HG02678 (cell line): ENCODE results near the gene KNDC1.
"Not testable (repeated sequence)": the region's sequence is repeated elsewhere in the genome, so short reads cannot be mapped to it uniquely, and the experiment has no call there.

Experiments
- ATAC-seq: cut with Tn5 transposase; IDR thresholded peaks from one replicate; pipeline ENCODE4 v1.9.1; 2021; ENCODE audit warnings: mild to moderate bottlenecking, moderate library complexity; ENCODE audit not compliant: unreplicated experiment

KNDC1 gene

DNA sequence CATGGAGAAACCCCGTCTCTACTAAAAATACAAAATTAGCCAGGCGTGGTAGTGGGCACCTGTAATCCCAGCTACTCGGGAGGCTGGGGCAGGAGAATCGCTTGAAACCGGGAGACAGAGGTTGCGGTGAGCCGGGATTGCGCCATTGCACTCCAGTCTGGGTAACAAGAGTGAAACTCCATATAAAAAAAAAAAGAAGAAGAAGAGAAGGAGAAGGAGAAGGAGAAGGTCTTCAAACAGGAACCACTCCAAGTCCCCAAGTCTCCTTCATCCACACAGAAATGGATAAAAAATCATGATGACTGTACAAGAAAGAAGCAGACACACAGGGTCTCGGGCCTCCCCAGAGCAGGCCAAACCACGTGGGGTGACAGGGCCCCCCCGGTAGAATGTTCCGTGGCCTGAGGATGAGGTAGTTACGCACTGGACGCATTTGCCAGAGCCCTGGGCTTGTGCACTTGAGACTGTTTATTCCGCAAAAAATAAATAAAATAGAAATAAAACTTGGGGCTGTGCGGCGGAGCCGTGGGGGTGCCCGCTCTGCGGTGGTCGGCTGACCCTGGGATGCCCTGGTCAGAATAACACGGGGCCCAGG, 93.4 kb downstream of the KNDC1 start:
- ATAC-seq, result no peak

DNA sequence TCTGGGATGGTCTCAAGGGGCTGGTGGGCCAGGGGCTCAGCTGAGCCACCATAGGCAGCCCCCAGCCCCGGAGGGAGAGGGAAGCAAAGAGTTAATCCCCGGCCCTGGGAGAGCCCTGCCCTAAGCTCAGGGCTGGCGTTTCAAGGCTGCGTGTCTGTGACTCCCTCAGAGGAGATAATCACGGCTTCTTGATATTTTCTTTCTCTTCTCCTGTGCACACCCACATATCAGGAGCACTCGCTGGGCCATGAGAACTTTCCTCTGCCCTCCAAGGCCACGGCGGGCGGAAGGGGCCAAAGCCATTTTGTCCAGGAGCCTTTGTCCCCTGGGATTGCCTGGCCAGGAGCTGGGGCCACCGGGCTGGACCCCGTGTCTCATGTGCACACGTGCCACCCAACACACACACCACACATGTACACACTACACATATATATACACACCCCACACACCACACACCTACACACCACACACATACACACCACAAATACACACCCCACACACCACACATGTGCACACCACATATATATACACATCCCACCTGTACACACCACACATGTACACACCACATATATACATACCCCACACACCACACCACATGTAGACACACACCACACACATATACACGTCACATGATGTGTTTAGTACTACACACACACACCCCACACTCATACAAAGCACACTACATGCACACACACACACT, 94.6 kb downstream of the KNDC1 start:
- ATAC-seq, result no peak

DNA sequence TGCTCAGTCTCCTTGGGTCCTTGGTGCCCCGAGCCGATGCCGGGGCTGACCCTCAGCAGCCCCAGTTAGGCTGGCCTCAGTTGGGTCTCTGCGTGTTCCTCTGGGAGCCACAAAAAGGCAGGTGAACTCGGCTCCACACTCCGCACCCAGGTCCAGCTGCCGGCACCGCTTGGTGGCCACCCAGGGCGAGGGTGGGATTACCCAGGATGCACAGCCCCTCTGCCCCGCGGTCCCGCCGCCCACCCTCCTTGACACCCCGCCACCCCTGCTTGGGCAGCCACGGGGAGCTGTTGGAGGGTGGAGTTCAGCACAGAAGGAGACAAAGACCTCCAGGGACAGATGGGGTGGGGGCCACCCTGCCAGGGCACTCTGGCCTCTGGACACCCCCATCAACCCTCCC, 95.3 kb downstream of the KNDC1 start:
- no peak for ATAC-seq

DNA sequence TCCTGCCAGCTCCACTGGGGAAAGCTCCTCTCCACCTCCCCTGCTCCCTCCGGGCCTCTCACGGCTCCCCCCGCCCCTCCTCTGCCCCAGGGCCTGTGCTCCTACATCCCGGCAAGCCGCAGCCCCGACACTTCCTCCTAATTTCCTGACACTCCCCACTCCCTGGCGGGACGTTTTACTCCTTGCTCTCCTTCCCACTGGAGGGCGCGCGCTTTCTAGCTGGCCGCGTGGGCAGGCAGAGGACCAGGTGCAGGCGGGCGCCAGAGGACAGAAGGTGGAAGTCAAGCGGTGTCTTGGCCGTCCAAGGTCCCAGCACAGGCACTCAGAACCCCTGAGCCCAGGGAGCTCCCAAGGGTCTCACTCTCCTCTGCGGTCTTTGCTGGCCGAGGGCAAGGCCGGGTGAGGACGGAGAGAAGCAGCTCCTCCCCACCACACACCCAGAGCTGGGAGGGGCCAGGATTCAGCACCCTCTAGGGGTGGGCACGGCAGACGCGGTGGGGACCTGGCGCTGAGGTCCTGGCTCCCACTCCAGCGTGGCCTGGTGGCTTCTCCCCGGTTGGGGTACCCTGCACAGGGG, 97.6 kb downstream of the KNDC1 start:
- ATAC-seq, result no peak

DNA sequence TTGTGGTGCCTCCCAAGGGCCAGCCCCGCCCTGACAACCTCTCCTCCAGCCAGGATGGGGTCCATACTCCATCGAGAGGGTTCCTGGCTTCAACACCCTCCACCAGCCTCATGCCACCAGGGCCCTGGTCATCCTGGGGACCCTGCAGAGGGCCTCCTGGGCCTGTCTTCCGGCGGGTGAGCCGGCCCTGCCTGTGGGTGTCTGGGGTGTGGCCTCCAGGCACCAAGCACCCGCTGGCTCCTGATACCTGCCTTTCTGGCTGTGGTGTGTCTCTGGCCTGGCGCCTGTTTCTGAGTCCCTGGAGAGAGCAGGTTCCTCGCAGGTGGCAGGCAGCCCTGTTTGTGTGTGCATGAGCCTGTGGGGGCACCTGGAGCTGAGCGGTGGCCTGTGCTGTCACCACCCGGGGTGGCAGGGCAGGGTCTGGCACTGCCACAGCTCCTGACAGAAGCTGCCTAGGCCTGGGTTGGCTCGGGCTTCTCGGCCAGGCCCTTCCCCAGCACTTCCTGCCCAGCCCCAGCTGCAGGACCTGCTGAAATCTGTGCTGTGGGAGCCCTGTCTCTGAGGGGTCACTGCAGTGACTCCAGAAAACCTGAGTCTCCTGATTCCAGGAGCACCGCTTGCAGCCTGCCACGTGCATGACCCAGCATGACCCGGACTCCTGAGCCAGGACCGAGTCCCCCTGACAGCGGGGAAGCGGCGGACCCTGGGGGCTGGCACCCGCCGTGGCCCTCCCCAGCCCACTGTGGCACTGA, 98.2 kb downstream of the KNDC1 start:
- ATAC-seq, result no peak

DNA sequence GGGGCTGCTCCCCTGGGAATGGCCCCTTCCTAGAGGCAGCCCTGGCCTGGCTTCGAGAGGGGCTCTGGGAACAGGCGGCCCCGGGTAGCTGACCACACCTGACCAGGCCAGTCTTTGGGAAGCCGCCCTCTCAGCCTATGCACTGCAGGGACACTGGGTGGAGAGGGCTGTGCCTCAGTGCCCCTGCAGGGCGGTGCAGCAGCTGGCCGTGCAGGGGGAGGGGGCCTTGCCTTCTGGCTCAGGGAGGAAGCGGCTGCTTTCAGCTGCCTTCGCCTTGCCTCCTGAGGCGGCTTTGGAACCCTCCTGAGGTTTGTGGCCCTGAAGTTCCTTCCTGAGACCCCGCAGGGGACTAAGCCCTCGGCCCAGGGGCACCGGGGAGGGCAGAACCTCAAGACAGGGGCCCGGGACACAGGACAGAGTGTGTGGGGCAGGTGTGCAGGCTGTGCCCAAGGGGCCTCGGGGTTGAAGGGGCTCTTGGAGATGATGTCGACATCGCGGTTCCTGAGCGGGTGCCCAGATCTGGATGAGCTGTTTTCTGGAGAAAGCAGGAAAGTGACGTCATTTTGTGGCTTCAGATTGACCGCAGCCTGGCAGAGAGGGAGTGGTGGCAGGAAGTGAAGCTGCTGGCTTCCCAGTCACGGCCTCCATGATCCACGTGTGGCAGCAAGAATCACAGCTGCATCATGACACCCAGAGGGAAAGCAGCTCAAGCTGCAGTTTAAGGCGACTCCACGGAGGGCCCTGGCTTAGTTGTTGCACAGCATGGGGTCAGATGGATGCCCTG, 99.0 kb downstream of the KNDC1 start:
- ATAC-seq, result no peak

DNA sequence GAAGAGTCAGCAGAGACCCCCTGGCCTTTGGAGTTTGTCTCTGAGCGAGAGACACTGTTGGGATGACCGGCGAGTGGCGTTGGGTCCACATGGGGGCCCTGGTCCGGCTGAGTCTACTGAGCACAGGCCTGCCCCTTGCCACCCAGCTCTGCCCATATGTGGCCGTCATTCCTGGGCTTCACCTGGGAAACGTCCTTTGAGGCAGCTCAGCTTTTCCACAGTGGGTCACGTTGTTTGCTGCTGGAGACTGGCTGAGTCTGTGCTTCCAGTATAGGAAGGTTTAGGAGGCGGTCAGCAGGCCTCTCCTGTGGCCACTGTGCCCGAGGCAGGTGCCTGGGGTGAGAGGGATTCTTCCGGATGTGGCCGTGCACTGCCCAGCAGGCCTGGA, 99.6 kb downstream of the KNDC1 start:
- no peak for ATAC-seq

DNA sequence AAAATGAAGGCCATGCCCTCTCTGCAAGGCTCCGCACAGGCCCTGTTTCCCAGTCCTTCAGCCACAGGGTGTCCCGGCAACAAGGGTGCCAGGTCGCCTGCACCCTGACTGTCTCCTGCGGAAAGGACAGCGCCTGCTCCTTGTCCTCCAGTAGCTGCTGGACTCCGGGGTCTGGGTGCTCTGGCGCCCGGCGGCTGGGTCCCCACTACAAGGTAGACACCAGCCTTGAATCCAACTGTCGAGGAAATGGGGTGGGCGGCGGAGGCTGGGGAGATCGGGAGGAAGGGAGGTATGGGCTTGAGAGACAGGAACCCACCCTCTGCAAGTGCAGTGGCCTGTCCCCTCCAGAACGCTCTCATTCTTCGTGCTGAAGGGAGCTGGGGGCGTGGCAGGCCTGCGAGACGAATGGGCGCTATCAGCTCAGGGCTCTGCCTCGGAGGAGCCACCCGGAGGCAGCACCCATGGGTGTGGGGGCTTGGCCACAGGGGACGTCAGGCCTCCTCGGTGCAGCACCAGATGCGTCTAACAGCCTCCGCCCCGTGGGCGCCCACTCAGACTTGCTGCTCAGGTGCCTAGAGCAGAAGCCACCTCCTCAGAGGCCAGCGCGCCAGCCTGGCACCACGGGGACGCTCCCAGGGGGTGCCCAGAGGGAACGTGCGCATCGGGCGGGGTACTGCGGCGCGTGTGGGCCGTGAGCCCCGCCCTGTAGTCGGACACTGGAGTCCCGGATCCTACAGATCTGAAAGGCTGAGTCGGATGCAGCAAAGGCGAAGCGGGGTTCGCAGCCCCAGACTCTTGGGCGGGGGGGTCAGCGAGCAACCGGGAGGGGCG, 101.1 kb downstream of the KNDC1 start:
- ATAC-seq, result peak; percentile 53

DNA sequence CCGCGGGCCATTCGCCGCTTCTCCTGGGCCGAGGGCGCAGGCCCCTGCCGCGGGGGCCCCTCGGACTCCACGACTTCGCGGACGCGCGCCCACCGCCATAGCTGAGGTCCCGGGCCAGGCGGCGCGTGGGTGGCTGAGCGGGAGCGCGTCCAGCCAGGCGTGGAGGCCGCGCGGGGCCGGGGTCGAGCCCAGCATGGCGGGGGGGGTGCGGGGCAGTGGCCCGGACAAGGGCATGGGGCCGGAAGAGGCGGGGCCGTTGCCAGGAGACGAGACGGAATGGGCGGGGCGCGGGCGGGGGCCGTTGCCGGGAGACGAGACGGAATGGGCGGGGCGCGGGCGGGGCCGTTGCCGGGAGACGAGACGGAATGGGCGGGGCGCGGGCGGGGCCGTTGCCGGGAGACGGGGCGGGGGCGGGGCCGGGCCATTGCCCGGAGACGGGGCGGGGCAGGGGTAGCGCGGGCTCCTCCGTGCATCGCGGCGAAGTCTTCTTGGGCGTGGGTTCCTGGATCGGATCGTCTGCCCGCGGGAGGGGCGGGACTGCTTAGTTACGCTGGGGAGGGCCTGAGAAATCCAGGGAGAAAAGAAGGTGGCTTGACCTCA, 101.8 kb downstream of the KNDC1 start:
- peak; percentile 57 for ATAC-seq

DNA sequence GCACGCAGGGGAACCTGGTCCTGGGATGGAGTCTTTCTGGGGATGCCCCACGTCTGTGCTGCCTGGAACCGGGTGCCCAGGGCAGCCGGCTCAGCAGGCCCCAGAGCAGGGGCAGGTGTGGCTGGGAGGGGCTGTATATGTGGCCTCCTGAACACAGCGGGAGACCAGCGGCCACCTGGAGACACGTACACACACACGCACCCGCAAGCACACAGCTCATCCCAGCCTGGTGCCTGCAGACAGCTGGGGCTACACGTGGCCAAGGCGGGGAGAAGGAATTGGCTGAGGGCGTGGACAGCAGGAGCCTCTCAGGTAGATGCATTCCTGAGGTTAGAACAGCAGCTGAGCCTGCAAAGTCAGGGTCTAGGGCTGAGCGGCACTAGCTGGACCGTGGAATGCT, 102.7 kb downstream of the KNDC1 start:
- no peak for ATAC-seq

DNA sequence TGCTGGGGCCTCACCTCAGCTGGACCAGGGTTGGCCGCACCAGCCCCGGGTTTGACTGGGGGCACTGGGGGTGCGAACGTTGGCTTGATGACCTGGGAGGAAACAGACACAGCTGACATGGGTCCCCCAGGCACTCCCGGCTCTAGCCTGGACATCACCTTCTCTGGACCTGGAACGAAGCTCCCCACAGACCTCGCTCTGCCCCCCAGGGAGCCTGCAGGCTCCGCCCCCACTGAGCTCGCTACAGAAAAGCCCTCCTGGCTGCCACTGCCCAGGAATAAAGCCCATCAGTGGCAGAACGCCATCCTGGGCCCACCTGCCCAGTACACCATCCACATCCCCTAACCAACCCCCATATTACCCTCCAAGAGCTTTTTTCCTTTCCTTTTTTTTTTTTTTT, 103.7 kb downstream of the KNDC1 start:
- no peak for ATAC-seq

DNA sequence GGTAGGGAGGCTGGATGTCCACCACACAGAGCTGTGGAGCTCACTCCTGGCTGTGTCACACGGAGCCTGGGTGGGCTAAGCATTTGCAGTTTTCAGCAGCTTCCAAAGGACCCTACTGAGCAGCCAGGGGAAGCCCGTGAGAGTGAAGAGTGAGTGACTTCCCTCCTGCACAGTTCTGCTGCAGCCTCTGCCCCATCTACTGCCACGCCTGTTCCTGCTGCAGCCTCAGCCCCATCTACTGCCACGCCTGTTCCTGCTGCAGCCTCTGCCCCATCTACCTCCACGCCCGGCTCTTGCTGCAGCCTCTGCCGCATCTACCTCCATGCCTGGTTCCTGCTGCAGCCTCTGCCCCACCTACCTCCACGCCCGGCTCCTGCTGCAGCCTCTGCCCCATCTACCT, 104.4 kb downstream of the KNDC1 start:
- no peak for ATAC-seq

DNA sequence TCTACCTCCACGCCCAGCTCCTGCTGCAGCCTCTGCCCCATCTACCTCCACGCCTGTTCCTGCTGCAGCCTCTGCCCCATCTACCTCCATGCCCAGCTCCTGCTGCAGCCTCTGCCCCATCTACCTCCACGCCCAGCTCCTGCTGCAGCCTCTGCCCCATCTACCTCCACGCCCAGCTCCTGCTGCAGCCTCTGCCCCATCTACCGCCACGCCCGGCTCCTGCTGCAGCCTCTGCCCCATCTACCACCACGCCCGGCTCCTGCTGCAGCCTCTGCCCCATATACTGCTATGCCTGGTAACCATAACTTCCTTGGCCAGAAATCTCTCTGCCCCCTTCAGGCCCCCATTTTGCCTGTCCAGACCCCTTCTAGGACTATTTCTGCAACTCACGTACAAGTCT, 105.0 kb downstream of the KNDC1 start:
- ATAC-seq, result not testable (repeated sequence)

DNA sequence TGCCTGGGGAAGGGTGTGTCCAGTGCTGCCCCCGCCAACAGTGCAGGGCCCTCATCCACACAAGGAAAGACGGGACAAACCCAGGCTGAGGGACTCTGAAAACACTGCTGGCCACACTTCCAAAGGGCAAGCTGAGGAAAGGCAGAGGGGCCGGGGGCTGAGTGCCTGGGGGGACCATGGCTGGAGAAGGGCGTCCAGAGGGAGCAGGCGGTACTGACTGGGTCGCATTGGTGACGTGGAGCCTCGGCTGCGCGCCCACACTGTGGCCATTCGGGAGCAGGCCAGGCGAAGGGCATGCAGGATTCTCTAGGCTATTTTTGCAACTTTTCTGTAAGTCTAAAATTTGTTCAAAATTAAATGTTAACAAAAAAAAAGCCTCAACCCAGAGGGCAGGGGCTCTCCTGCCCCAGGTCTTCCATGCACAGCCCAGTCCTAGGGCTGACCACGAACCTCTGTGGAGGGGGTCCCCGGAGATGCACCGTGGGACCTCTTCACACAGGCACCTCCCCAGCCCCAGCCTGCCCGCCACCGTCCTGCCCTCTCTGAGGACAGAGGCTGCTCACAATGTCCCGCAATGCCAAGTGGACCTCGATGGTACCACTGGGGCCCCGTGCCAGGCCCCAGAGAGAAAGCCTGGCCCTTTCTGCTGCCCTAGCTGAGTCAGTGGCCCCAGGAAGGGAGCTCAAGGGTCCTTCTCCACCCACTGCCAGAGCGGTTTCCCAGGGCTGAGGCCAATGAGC, 106.2 kb downstream of the KNDC1 start:
- ATAC-seq, result no peak

DNA sequence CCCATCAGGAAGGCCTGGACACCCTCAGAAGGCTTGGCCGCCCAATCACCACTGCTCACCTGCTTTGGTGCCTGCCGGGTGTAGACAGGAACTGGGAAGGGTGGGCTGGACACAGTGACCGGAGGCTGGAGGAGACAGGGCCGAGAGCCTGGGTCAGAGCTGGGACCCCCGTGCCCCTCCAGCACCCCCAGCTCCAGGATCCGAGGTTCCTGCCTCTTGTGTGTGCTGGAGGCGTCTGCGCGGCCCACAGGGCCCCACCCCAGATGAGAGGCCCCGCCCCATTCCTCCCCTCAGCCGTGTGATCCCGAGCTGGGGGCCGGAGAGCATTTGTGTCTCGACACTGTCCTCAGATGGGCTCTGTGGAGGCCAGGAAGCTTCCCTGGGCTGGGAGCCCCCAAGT, 107.3 kb downstream of the KNDC1 start:
- no peak for ATAC-seq

DNA sequence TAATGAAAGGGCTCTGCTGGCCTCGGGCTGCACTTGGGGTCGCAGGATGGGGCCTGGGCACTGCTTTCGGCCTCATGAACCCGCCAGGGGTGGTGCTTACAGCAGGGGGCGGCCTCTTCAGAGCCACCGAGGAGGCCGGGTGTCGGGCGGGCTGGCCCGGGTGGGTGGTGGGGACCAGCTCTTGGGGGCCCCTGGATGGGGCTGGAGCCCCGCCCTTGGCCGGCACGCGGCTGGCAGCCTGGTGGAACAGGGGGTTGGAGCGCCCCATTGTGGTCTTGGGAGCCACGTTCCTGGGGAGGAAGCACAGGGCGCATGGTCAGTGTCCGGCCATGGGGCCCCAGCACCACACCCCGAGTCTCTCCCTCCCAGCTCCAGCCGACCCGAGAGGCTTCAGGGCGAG, 107.8 kb downstream of the KNDC1 start:
- ATAC-seq, result no peak

DNA sequence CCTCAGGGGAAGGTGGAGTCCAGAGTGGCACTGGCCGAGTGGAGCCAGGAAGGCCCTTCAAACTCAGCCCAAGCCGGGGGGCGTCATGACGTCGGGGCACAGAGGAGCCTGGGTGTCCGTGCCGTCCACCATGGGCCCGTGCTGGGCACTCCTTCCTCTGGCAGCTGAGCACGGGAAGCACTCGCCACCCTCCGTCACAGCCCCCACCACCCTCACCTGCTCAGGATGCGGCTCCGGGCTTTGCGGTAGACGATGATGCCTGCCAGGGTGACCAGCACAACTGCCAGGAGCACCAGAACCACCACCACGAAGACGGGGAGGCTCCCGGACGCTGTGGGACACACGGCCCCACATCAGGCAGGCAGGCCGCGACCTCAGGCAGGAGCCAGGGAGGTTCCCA, 108.5 kb downstream of the KNDC1 start:
- no peak for ATAC-seq

DNA sequence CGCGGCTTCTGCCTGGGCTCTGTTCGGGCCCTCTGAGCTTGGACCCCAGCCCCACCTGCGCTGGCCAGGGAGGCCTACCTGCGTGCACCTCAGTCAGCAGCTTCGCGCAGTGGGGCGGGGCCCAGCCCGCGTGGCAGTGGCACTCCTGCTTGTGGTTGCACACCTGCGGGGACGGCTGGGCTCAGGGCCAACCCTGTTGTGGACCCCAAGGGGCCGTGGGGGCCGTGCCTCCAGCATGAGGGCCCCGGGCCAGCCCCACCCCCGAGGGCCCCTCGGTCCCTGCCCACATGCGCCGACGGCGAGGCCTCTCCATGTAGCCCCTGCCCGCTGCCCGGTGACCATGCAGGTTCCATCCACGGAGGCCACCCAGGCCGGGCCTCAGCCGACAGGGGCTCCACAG, 109.3 kb downstream of the KNDC1 start:
- no peak for ATAC-seq

DNA sequence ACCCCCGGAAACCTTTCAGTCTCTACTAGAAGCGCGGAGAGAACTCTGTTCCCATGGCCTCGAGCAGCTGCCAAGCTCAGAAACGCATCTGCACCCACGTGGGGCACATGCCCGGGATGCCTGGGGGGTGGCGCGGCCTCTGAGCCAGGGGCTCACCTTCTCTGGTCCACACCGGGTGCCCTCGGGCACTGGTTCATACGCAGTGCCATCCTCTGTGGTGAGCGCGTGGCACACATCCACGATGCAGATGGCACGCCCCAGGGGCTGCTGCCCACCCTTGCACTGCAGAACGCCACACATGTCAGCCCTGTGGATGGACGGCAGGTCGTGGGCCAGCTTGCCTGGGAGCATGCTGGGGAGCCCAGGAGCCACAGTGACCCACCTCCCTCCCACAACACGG, 110.2 kb downstream of the KNDC1 start:
- no peak for ATAC-seq
